ENCODE measurements around the gene ALDH1A3.

The ALDH1A3 gene

DNA sequence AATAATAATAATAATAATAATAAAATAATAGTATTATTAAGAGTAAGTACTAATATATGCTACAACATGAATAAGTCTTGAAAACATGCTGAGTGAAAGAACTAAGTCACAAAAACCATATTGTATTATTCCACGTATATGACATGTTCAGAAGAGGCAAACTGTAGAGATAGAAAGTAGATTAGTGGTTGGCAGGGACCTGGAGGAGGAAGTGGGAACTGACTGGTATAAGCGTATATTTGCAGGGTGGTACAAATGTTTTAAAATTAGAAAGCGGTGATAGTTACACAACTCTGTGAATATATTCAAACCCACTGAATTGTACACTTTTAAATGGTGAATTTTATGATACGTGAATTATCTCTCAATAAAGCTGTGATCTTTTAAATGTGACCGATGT is 72.3 kb downstream of the ALDH1A3 start:
- Histone ChIP-seq H3K36me3 (ENCODE audit: control insufficient read depth in 2 of 2, insufficient read depth in 1 of 2, low read length in 2 of 2) (no peaks in the 10 kb centered on the region), H3K4me1 (ENCODE audit: control insufficient read depth, insufficient read depth, low read length) (no peaks in the 10 kb centered on the region), H3K27ac (ENCODE audit: extremely low read depth, low read depth, low read length) (no peak overlapping the region), H3K4me3 (ENCODE audit: low read depth, low read length) (no peak overlapping the region), H3K9me3 (ENCODE audit: control insufficient read depth, insufficient read depth, low read depth, low read length) (no peaks in the 10 kb centered on the region)
- ChIA-PET CTCF (interaction anchor here (1.0 kb wide), 1 partner anchor 55 kb away, joined by 3 read pairs; no protein-coding TSS in a partner anchor), POLR2A (no interaction called here)
- TF ChIP-seq ATF2 (tag by site-specific recombination; IDR thresholded peaks at IDR 0.05; ENCODE audit: low read depth) = no peak
- TF ChIP-seq ZNF354C (tag by site-specific recombination; IDR thresholded peaks at IDR 0.05; ENCODE audit: borderline replicate concordance, low read depth) = no peak
- no peak for TF ChIP-seq HOXC10 (CRISPR knock-in tag; IDR thresholded peaks at IDR 0.05)
- TF ChIP-seq ZNF18 (tag by site-specific recombination; IDR thresholded peaks at IDR 0.05) = no peak
- TF ChIP-seq, protein P1, sequence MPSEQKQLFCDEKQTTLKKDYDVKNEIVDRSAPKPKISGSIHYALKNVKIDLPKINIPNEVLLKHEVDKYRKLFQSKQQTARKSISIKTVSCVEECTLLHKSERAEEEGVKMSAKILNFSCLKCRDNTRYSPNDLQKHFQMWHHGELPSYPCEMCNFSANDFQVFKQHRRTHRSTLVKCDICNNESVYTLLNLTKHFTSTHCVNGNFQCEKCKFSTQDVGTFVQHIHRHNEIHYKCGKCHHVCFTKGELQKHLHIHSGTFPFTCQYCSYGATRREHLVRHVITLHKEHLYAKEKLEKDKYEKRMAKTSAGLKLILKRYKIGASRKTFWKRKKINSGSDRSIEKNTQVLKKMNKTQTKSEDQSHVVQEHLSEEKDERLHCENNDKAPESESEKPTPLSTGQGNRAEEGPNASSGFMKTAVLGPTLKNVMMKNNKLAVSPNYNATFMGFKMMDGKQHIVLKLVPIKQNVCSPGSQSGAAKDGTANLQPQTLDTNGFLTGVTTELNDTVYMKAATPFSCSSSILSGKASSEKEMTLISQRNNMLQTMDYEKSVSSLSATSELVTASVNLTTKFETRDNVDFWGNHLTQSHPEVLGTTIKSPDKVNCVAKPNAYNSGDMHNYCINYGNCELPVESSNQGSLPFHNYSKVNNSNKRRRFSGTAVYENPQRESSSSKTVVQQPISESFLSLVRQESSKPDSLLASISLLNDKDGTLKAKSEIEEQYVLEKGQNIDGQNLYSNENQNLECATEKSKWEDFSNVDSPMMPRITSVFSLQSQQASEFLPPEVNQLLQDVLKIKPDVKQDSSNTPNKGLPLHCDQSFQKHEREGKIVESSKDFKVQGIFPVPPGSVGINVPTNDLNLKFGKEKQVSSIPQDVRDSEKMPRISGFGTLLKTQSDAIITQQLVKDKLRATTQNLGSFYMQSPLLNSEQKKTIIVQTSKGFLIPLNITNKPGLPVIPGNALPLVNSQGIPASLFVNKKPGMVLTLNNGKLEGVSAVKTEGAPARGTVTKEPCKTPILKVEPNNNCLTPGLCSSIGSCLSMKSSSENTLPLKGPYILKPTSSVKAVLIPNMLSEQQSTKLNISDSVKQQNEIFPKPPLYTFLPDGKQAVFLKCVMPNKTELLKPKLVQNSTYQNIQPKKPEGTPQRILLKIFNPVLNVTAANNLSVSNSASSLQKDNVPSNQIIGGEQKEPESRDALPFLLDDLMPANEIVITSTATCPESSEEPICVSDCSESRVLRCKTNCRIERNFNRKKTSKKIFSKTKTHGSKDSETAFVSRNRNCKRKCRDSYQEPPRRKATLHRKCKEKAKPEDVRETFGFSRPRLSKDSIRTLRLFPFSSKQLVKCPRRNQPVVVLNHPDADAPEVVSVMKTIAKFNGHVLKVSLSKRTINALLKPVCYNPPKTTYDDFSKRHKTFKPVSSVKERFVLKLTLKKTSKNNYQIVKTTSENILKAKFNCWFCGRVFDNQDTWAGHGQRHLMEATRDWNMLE (tag by site-specific recombination; conservative IDR thresholded peaks at IDR 0.05; ENCODE audit: low read depth) = no peak

- POLR2A ChIA-PET = no interaction called here
- Histone ChIP-seq H3K27ac (ENCODE audit: extremely low read depth, low read depth, low read length) (no peak overlapping the region), H3K4me3 (ENCODE audit: low read depth, low read length) (no peak overlapping the region), H3K9me3 (ENCODE audit: control insufficient read depth, insufficient read depth, low read depth, low read length) (no peaks in the 10 kb centered on the region), H3K4me1 (ENCODE audit: control insufficient read depth, insufficient read depth, low read length) (no peaks in the 10 kb centered on the region), H3K36me3 (ENCODE audit: control insufficient read depth in 2 of 2, insufficient read depth in 1 of 2, low read length in 2 of 2) (no peaks in the 10 kb centered on the region)
- CTCF ChIA-PET = interaction anchor here (0.7 to 1.0 kb wide), 2 partner anchors 55 to 306 kb away, joined by 3 to 4 read pairs; no protein-coding TSS in a partner anchor
- TF ChIP-seq ZNF239 (tag by site-specific recombination; IDR thresholded peaks at IDR 0.05) (no peak), ZBTB49 (tag by site-specific recombination; IDR thresholded peaks at IDR 0.05; ENCODE audit: low read depth) (no peak), ZNF548 (tag by site-specific recombination; IDR thresholded peaks at IDR 0.05) (no peak), ZNF23 (tag by site-specific recombination; IDR thresholded peaks at IDR 0.05; ENCODE audit: borderline replicate concordance) (no peak), ZNF426 (tag by site-specific recombination; IDR thresholded peaks at IDR 0.05) (no peak), ATF2 (tag by site-specific recombination; IDR thresholded peaks at IDR 0.05; ENCODE audit: low read depth) (no peak), ZNF560 (tag by site-specific recombination; IDR thresholded peaks at IDR 0.05; ENCODE audit: borderline replicate concordance) (no peak), ZNF48 (tag by site-specific recombination; IDR thresholded peaks at IDR 0.05) (no peak), ZNF830 (tag by site-specific recombination; IDR thresholded peaks at IDR 0.05; ENCODE audit: low read depth) (no peak), ZNF221 (tag by site-specific recombination; IDR thresholded peaks at IDR 0.05; ENCODE audit: borderline replicate concordance) (no peak)
- TF ChIP-seq, protein P2, sequence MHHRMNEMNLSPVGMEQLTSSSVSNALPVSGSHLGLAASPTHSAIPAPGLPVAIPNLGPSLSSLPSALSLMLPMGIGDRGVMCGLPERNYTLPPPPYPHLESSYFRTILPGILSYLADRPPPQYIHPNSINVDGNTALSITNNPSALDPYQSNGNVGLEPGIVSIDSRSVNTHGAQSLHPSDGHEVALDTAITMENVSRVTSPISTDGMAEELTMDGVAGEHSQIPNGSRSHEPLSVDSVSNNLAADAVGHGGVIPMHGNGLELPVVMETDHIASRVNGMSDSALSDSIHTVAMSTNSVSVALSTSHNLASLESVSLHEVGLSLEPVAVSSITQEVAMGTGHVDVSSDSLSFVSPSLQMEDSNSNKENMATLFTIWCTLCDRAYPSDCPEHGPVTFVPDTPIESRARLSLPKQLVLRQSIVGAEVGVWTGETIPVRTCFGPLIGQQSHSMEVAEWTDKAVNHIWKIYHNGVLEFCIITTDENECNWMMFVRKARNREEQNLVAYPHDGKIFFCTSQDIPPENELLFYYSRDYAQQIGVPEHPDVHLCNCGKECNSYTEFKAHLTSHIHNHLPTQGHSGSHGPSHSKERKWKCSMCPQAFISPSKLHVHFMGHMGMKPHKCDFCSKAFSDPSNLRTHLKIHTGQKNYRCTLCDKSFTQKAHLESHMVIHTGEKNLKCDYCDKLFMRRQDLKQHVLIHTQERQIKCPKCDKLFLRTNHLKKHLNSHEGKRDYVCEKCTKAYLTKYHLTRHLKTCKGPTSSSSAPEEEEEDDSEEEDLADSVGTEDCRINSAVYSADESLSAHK (tag by site-specific recombination; IDR thresholded peaks at IDR 0.05) = no peak
- TF ChIP-seq, protein P3, sequence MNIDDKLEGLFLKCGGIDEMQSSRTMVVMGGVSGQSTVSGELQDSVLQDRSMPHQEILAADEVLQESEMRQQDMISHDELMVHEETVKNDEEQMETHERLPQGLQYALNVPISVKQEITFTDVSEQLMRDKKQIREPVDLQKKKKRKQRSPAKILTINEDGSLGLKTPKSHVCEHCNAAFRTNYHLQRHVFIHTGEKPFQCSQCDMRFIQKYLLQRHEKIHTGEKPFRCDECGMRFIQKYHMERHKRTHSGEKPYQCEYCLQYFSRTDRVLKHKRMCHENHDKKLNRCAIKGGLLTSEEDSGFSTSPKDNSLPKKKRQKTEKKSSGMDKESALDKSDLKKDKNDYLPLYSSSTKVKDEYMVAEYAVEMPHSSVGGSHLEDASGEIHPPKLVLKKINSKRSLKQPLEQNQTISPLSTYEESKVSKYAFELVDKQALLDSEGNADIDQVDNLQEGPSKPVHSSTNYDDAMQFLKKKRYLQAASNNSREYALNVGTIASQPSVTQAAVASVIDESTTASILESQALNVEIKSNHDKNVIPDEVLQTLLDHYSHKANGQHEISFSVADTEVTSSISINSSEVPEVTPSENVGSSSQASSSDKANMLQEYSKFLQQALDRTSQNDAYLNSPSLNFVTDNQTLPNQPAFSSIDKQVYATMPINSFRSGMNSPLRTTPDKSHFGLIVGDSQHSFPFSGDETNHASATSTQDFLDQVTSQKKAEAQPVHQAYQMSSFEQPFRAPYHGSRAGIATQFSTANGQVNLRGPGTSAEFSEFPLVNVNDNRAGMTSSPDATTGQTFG (tag by site-specific recombination; IDR thresholded peaks at IDR 0.05; ENCODE audit: borderline replicate concordance) = no peak
Measured at GRCh38 chr15:100952566-100952965, 72.9 kb downstream of the ALDH1A3 start.
